ENCODE results near the gene ZBTB8A.

Gene ZBTB8A

DNA sequence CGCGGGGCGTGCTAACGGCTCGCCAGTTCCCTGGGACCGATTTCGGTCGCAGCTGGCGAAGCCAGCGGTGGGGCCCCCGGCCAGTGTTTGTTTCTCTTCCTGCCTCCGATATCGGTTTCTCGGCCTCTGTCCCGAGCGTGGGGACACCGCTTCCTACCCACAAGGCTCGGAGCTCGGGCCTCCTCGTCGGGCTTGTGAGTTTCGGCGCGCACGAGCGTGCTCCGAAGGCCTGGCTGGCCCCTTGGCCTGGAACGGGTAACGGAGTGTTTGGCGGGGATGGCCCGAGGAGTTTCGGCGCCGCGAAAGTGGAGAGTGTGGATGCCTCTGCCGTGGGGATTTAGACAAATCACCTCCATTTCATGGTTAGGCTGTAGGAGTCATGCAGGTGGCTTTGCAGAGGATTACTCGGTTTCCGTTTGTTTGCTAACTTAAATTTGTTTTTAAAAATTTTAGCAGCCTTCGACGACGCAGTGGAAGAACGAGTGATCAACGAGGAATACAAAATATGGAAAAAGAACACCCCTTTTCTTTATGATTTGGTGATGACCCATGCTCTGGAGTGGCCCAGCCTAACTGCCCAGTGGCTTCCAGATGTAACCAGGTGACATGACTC, 112.3 kb downstream of the ZBTB8A start:
- FAIRE-seq (peak; percentile 60), DNase-seq (ENCODE audit: insufficient read length, low spot score) (no peak)
- TF ChIP-seq POLR2A (IDR thresholded peaks at IDR 0.05; ENCODE audit: low read depth, low read length): no peak; the same call in 1 of the 2 replicates
- no peak for TF ChIP-seq POU2F2 (IDR thresholded peaks at IDR 0.05; ENCODE audit: low read depth, low read length)
- TF ChIP-seq POLR2AphosphoS5 (IDR thresholded peaks at IDR 0.05; ENCODE audit: low read depth, low read length): peak; percentile 26
- no peak for TF ChIP-seq PAX5 (IDR thresholded peaks at IDR 0.05; ENCODE audit: insufficient read depth, low read length, severe bottlenecking)
- peak; percentile 0; the same call in 1 of the 2 replicates for TF ChIP-seq SPI1 (IDR thresholded peaks at IDR 0.05; ENCODE audit: low read depth, low read length)
- no peak for TF ChIP-seq TAF1 (IDR thresholded peaks at IDR 0.05; ENCODE audit: low read depth, low read length)

GRCh38 chr1:32652244-32652962, 113.2 kb downstream of the ZBTB8A start:
- DNase-seq (ENCODE audit: insufficient read length, low spot score) (no peak), FAIRE-seq (no peak)
- TF ChIP-seq POU2F2 (IDR thresholded peaks at IDR 0.05; ENCODE audit: low read depth, low read length): no peak
